Effector CD4-positive, alpha-beta T cell (primary cell): ENCODE measurements around the gene SKAP1.
"Not testable (repeated sequence)": the region's sequence is repeated elsewhere in the genome, so short reads cannot be mapped to it uniquely, and the experiment has no call there.

Experiments used
- DNase-seq: peaks from one replicate; pipeline ENCODE4 v3.0.0-alpha.2; 2020

Gene SKAP1

DNA sequence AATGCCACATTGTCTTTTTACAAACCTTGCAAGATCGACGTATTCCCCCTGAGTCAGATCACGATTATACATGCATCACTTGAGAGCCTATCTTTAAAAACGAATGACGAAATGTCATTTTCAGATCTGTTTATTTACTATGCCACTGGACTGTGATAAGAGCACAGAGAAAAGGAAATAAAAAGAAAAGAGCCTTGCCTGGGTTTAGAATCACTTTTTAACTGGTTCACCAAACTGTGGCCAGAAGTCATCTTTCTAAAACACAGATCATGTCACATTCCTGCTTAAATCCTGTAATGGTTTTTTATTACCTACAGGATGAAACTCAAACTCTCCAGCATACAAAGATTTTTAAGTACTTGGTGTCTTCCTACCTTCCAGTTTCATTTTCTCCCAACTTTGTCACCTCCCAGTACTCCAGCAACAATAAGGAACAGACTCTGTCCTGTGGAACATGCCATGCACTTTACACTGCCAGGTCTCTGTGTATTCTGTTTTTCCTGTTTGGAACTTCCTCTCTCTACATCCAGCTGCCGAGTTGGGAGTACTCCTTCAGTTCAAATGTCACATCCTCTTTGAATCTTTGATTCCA, 231.0 kb downstream of the SKAP1 start:
- no peak for DNase-seq

- DNase-seq, result no peak
Measured at GRCh38 chr17:48195910-48196309, 234.1 kb downstream of the SKAP1 start.

DNA sequence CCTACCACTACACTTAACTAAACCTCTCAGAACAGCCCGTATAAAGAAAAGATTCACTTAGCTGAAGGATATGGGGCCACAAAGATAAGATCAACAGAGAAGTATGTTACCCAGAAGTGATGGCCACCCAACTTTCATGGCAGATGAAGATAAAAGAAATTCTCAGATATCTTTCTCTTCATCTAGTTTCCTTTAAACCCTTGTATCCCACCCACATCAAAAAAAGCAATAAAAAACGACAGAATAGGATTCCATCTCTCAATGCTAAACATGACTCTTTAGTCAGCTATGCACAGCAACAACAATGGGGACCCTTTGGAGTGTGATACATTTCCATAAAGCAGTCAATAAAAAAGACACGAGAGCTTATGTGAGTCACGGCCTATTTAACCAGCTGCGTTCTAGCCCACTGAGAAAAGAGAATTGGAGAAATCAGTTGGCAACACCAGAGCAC, 235.9 kb downstream of the SKAP1 start:
- DNase-seq, result no peak

DNA sequence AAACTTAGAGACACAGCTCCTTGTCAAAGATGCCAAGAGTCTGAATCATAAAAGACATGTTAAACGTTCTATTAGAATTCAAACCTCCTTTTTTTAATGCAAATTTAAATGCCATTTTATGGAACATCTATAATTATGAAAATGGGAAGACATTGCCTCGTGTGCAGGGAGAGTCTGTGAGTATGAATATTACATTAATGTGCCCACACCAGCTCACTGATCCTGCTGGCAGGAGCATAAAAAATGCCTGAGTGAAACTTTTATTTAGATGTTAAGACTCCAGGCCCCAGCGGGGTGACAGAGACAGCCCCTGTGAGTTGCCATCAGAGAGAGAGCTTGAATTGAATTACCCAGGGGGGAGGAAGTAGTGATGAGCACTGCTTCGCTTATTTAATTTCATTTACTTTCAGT, 237.7 kb downstream of the SKAP1 start:
- DNase-seq, result no peak

- no peak for DNase-seq
Measured at GRCh38 chr17:48191362-48191761, 238.7 kb downstream of the SKAP1 start.

DNA sequence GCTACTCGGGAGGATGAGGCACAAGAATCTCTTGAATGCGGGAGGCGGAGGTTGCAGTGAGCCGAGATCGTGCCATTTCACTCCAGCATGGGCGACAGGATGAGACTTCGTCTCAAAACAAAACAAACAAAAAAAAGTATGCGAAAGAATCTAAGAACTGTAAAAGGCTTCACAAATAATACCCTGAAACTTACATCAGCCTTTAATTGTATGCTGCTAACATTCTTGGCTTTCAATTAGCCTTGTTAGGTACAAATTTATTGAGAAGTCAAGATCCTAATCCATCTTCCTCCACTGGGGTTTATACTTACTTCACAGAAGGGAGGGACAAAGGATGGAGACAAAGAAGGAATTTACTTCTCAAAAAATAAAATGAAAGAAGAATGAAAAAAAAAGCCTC, 239.1 kb downstream of the SKAP1 start:
- DNase-seq, result no peak

DNA sequence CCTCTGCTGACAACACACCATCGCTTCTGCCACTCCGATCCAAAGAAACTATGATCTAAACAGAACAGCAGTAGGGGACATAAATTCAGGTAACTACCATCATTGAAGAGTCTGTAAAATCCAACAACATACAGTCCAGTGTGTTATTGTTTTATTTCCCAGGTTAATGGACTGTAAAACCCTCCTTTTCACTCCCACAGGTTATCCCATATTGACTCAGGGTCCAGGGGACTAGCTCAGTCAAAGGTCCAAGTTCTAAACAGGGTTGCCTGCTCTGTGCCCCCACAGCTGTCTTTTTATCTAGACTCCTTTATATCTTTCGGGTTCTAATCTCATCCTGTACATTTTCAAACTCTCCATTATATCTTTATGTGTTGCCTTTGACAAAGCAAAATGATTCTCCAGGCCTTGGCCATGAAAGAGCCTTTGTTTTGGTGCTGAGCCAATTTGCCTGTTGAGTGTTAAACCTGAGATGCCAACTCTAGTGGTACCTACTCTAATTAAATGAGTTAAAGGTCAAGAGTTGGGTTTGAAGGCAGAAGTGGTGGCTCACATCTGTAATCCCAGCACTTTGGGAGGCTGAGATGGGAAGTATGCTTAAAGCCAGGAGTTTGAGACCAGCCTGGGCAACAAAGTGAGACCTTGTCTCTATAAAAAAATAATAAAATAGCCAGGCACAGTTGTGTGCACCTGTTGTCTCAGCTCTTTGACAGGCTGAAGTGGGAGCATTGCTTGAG, 242.0 kb downstream of the SKAP1 start:
- DNase-seq, result no peak

- DNase-seq, result not testable (repeated sequence)
Measured at GRCh38 chr17:48186317-48186716, 243.7 kb downstream of the SKAP1 start.

- no peak for DNase-seq
Measured at GRCh38 chr17:48184721-48185120, 245.3 kb downstream of the SKAP1 start.

DNA sequence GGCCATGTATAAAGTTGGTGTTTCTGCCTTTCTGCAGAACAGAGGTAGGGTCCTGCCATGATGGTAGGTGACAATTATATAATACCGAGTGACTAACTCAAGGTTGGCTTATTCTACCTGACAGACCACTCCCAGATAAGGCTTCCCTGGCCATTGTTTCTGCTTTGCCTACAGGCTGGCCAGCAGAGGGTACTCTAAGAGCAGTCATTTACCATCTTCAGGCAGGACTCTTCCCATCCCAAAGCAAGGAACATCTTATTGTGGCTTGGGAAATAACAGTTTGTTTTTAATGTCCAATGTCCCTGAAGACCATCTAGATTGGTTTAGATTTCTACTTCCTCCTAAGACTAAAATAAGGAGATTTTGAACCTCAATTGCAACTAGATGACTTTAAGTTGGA, 248.4 kb downstream of the SKAP1 start:
- no peak for DNase-seq

GRCh38 chr17:48180842-48181629, 249.0 kb downstream of the SKAP1 start:
- no peak for DNase-seq

DNA sequence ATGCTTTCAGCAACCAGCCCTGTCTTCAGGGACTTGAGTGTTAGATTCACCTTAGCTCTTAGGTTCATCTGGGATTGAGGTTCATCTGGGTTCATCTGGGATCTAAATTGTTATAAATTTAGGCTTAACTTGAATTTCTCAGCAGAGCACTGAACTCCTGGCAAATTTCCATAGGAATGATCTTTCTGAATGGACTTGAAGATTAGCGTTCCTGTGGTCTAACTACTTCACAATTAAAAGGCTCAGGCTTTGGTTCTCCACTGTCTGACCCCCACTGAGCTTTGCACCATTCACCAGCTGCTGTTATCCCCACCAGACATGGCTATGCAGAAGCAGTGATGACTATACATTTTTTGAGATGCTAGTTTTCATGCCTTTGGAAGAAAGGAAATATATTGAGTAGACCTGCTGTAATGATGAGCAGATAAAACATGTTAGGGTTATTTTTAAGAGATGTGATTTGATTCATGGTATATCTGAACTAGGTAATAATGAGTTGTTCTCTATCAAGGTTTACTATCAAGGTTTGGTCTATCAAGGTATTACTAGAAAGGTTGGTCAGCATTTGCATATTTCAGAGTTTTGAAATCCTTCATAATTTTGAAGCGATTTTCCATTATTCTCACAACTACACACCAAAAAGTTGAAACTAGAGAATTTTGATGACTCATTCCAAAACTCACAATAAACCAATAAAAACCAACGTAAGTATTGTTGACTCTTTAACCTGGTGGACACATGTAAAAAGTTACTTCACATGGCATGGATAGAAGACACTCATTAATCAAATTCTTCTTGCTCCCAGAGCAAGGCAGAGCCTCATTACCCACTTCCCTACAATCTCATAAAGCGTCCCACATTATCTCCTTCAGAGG, 250.7 kb downstream of the SKAP1 start:
- DNase-seq, result no peak

- no peak for DNase-seq
Measured at GRCh38 chr17:48178317-48178716, 251.7 kb downstream of the SKAP1 start.

DNA sequence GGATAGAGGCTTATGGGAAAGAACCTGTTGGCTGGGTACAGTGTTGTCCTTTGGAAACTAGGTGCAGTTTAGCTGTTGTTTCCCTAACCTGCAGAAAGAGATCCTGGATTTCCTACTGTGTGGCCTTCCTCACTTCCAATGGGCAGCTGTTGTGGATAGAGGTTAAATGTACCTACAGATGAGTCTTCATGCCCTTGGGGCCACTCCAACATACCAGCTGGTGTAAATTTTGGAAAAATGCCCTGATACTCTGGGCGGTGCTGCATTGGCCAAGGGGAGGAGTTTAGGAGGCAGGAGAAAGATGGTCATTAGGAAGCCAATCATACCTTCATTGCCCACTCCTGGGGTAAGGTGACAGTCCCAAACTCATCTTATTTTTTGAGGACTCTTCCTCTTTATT, 252.2 kb downstream of the SKAP1 start:
- no peak for DNase-seq

DNA sequence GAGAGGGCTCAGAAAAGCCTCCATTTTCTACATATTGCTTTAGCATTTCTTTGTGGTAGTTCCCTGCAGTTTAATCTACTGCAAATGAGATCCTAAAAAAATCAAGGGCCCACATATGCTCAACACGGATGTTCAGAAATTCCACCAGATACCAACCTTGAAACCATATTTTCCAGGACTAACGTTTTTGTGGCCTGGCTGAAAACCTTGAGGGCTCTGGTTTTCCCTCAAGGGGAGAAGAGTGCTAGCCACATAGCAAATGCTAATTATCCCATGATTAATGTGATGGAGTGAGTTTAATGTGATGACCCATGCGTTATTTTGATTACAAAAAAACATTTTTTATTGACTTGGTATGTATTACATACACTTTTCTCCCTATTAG, 253.6 kb downstream of the SKAP1 start:
- no peak for DNase-seq

GRCh38 chr17:48175692-48176470, 254.1 kb downstream of the SKAP1 start:
- DNase-seq, result no peak

- no peak for DNase-seq
Measured at GRCh38 chr17:48174833-48175523, 255.0 kb downstream of the SKAP1 start.

- DNase-seq, result no peak
Measured at GRCh38 chr17:48173191-48173984, 256.6 kb downstream of the SKAP1 start.

- no peak for DNase-seq
Measured at GRCh38 chr17:48169926-48170325, 260.1 kb downstream of the SKAP1 start.

- DNase-seq, result no peak
Measured at GRCh38 chr17:48163809-48164208, 266.2 kb downstream of the SKAP1 start.
